ENCODE measurements around the gene CRTAC1.

GRCh38 chr10:98078774-98079173, 48.4 kb upstream of the CRTAC1 start:
- TF ChIP-seq, protein P1, sequence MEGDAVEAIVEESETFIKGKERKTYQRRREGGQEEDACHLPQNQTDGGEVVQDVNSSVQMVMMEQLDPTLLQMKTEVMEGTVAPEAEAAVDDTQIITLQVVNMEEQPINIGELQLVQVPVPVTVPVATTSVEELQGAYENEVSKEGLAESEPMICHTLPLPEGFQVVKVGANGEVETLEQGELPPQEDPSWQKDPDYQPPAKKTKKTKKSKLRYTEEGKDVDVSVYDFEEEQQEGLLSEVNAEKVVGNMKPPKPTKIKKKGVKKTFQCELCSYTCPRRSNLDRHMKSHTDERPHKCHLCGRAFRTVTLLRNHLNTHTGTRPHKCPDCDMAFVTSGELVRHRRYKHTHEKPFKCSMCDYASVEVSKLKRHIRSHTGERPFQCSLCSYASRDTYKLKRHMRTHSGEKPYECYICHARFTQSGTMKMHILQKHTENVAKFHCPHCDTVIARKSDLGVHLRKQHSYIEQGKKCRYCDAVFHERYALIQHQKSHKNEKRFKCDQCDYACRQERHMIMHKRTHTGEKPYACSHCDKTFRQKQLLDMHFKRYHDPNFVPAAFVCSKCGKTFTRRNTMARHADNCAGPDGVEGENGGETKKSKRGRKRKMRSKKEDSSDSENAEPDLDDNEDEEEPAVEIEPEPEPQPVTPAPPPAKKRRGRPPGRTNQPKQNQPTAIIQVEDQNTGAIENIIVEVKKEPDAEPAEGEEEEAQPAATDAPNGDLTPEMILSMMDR (IDR thresholded peaks at IDR 0.05) = no peak
- no peak for TF ChIP-seq POLR2A (IDR thresholded peaks at IDR 0.05)

Measured in transverse colon (tissue), 3 donors.